H1 (cell line): ENCODE data around the gene CRYAB. TPM values are rescaled to one million over a fixed set of nuclear protein-coding genes. Genes with fewer than 3 reads are reported as not detected.

Experiments used
- CTCF ChIA-PET: fragments of 300-600 bp; sonication (Branson Sonifier 250); formaldehyde crosslinking; loops from one replicate; lab custom pipeline; 2021; ENCODE audit not compliant: partially characterized antibody; lab: Charles Lee
- POLR2A ChIA-PET: fragments of 300-600 bp; sonication (Branson Sonifier 250); formaldehyde crosslinking; loops from one replicate; lab custom pipeline; 2021; ENCODE audit warnings: inconsistent platforms; ENCODE audit not compliant: partially characterized antibody; lab: Charles Lee
- DNase-seq, 2 experiments: peaks; one replicate each; pipeline versions ENCODE4 v3.0.0 to v3.0.0-alpha.2; 2010 to 2022; ENCODE audit warnings: low spot score in 2 of 2, low read depth in 1 of 2, mixed read lengths in 1 of 2
- FAIRE-seq: peaks from 2 replicates; lab custom pipeline; 2011; peaks lifted over from hg19 to GRCh38; lab: Jason Lieb, UNC
- H2AFZ ChIP-seq: 2 replicates; pipeline ENCODE4 v1.8.1; 2012; ENCODE audit warnings: low read length, inconsistent platforms
- H2AK5ac ChIP-seq: 2 replicates; pipeline ENCODE4 v1.6.1; 2013; ENCODE audit warnings: low read depth, low read length
- H2BK120ac ChIP-seq: replicated peaks from 2 replicates; pipeline ENCODE3; 2013; ENCODE audit warnings: low read depth, low read length, inconsistent platforms
- H2BK12ac ChIP-seq: 2 replicates; pipeline ENCODE4 v1.6.1; 2013; ENCODE audit warnings: low read depth, low read length
- H2BK15ac ChIP-seq: 2 replicates; pipeline ENCODE4 v1.6.1; 2013; ENCODE audit warnings: low read length
- H2BK20ac ChIP-seq: 2 replicates; pipeline ENCODE4 v1.6.1; 2013; ENCODE audit warnings: low read length
- H2BK5ac ChIP-seq: 2 replicates; pipeline ENCODE4 v1.6.1; 2013; ENCODE audit warnings: low read depth, low read length
- H3K14ac ChIP-seq: 2 replicates; pipeline ENCODE4 v1.6.1; 2013; ENCODE audit warnings: inconsistent platforms; ENCODE audit not compliant: insufficient read length
- H3K18ac ChIP-seq: 2 replicates; pipeline ENCODE4 v1.6.1; 2013; ENCODE audit warnings: low read length; ENCODE audit errors: extremely low read depth
- H3K23ac ChIP-seq: 2 replicates; pipeline ENCODE4 v1.6.1; 2013; ENCODE audit warnings: inconsistent platforms; ENCODE audit not compliant: insufficient read length
- H3K23me2 ChIP-seq: 2 replicates; pipeline ENCODE4 v1.6.1; 2013; ENCODE audit warnings: low read depth, low read length
- H3K27ac ChIP-seq: 2 replicates; pipeline ENCODE4 v1.6.1; 2011; ENCODE audit warnings: low read depth, low read length, inconsistent platforms
- H3K27me3 ChIP-seq, 4 experiments: replicated peaks in 1 of 4; 1 replicate in 1 of 4; 2 replicates in 3 of 4; pipeline versions ENCODE4 v1.6.1 to v1.8.1; 2011 to 2013; ENCODE audit warnings: low read length in 3 of 4, mild to moderate bottlenecking in 3 of 4, inconsistent platforms in 2 of 4, mixed read lengths in 2 of 4, moderate library complexity in 1 of 4; ENCODE audit not compliant: control insufficient read depth in 3 of 4, insufficient read depth in 3 of 4; ENCODE audit errors: extremely low read depth in 1 of 4
- H3K36me3 ChIP-seq, 4 experiments: 2 replicates each; pipeline versions ENCODE4 v1.6.1 to v1.8.1; 2011 to 2013; ENCODE audit warnings: mild to moderate bottlenecking in 4 of 4, low read length in 3 of 4, moderate library complexity in 2 of 4, control low read depth in 1 of 4, inconsistent platforms in 1 of 4; ENCODE audit not compliant: insufficient read depth in 4 of 4, control insufficient read depth in 2 of 4
- H3K4ac ChIP-seq: replicated peaks from 2 replicates; pipeline ENCODE3; 2013; ENCODE audit warnings: low read length, low read depth, mixed read lengths, inconsistent platforms; ENCODE audit not compliant: insufficient read length
- H3K4me1 ChIP-seq, 4 experiments: replicated peaks in 1 of 4; 1 replicate in 1 of 4; 2 replicates in 3 of 4; pipeline versions ENCODE4 v1.6.1 to v1.8.1; 2011 to 2013; ENCODE audit warnings: low read length in 3 of 4, inconsistent platforms in 2 of 4, mixed read lengths in 1 of 4; ENCODE audit not compliant: insufficient read depth in 4 of 4, control insufficient read depth in 3 of 4
- H3K4me2 ChIP-seq, 2 experiments: 2 replicates each; pipeline versions ENCODE4 v1.6.1 to v1.8.1; 2011 to 2013; ENCODE audit warnings: low read depth in 2 of 2, low read length in 2 of 2, control low read depth in 1 of 2, inconsistent platforms in 1 of 2, mild to moderate bottlenecking in 1 of 2; ENCODE audit not compliant: insufficient read depth in 1 of 2
- H3K4me3 ChIP-seq, 4 experiments: fragments of 200-600, 300-600 bp in 1 of 4; sonication (generic), shearing (Covaris generic), sonication (Bioruptor Twin) in 1 of 4; 2 replicates each; pipeline versions ENCODE4 v1.5.1 to v1.8.1; 2011 to 2016; ENCODE audit warnings: low read length in 4 of 4, low read depth in 3 of 4, control low read depth in 2 of 4, inconsistent platforms in 2 of 4, mild to moderate bottlenecking in 2 of 4, mixed read lengths in 1 of 4, moderate library complexity in 1 of 4; ENCODE audit not compliant: insufficient read depth in 2 of 4; ENCODE audit errors: extremely low read depth in 1 of 4
- H3K56ac ChIP-seq: replicated peaks from 2 replicates; pipeline ENCODE3; 2013; ENCODE audit warnings: low read depth, mild to moderate bottlenecking, mixed read lengths, low read length, inconsistent platforms; ENCODE audit not compliant: insufficient read length
- H3K79me1 ChIP-seq: 2 replicates; pipeline ENCODE4 v1.6.1; 2013; ENCODE audit warnings: low read depth, low read length, control low read depth
- H3K79me2 ChIP-seq, 2 experiments: 2 replicates each; pipeline versions ENCODE4 v1.6.1 to v1.8.1; 2012 to 2013; ENCODE audit warnings: low read length in 2 of 2, mild to moderate bottlenecking in 2 of 2, inconsistent platforms in 1 of 2; ENCODE audit not compliant: insufficient read depth in 2 of 2, control insufficient read depth in 1 of 2
- H3K9ac ChIP-seq, 4 experiments: replicated peaks in 1 of 4; 1 replicate in 1 of 4; 2 replicates in 3 of 4; pipeline versions ENCODE4 v1.6.1 to v1.8.1; 2011 to 2013; ENCODE audit warnings: low read depth in 3 of 4, low read length in 3 of 4, control low read depth in 2 of 4, mild to moderate bottlenecking in 2 of 4, moderate library complexity in 2 of 4, inconsistent platforms in 1 of 4; ENCODE audit errors: extremely low read depth in 1 of 4
- H3K9me3 ChIP-seq, 2 experiments: 2 replicates each; pipeline versions ENCODE4 v1.6.1 to v1.8.1; 2012 to 2013; ENCODE audit warnings: mild to moderate bottlenecking in 2 of 2, moderate library complexity in 2 of 2, control low read depth in 1 of 2, inconsistent platforms in 1 of 2, low read depth in 1 of 2, low read length in 1 of 2, mixed read lengths in 1 of 2; ENCODE audit not compliant: insufficient read depth in 2 of 2
- H4K20me1 ChIP-seq, 2 experiments: replicated peaks in 1 of 2; 2 replicates each; pipeline versions ENCODE3 to v1.8.1; 2011 to 2013; ENCODE audit warnings: inconsistent platforms in 2 of 2, low read length in 2 of 2, mild to moderate bottlenecking in 1 of 2; ENCODE audit not compliant: insufficient read depth in 2 of 2, control insufficient read depth in 1 of 2
- H4K5ac ChIP-seq: 2 replicates; pipeline ENCODE4 v1.6.1; 2013; ENCODE audit warnings: low read length, low read depth, mixed read lengths, inconsistent platforms; ENCODE audit not compliant: insufficient read length
- H4K8ac ChIP-seq: 2 replicates; pipeline ENCODE4 v1.8.0; 2013; ENCODE audit warnings: mild to moderate bottlenecking, moderate library complexity, low read length, inconsistent platforms; ENCODE audit not compliant: insufficient read depth; ENCODE audit errors: extremely low read depth
- H4K91ac ChIP-seq: replicated peaks from 2 replicates; pipeline ENCODE3; 2013; ENCODE audit warnings: low read length, mixed read lengths, inconsistent platforms; ENCODE audit not compliant: insufficient read length
- NRF1 ChIP-seq: IDR thresholded peaks from 2 replicates; pipeline ENCODE4 v1.6.1; 2011; ENCODE audit warnings: mild to moderate bottlenecking, low read depth, low read length, improper control_type of control experiment
- YY1 ChIP-seq: IDR thresholded peaks from 2 replicates; pipeline ENCODE4 v1.6.1; 2011; ENCODE audit warnings: low read depth, mild to moderate bottlenecking, low read length
- WGBS, 2 experiments: shearing (Covaris generic) in 1 of 2; methylation state at CpG; one replicate each; pipeline versions ENCODE4 v1.1.6 to v1.1.7; 2013 to 2015; ENCODE audit warnings: low lambda C conversion rate in 2 of 2, mixed read lengths in 2 of 2, inconsistent platforms in 1 of 2, low coverage in 1 of 2, missing lambda C conversion rate in 1 of 2; ENCODE audit not compliant: insufficient replicate concordance in 2 of 2, insufficient coverage in 1 of 2, insufficient read length in 1 of 2; ENCODE audit errors: extremely low coverage in 1 of 2, missing lambda C conversion rate in 1 of 2; 5-methylcytosine and 5-hydroxymethylcytosine counted together
- polyA plus RNA-seq, 7 experiments: library from polyadenylated mRNA; depleted of rRNA in 3 of 7; stranded (reverse) in 5 of 7; unstranded in 2 of 7; fragments of >200 nt in 5 of 7; fragments of 200-250 nt in 2 of 7; gene quantifications; 1 replicate in 5 of 7; 2 replicates in 1 of 7; 4 replicates in 1 of 7; pipeline versions ENCODE4 v1.2.1 to v1.2.3, GENCODE V29; 2011 to 2013; ENCODE audit warnings: missing spikeins in 2 of 7, mixed read lengths in 2 of 7
- total RNA-seq: library from RNA; stranded (reverse); fragmentation: NEBNext Ultra II Directional; extraction: Animal tissue kit (Norgen Biotek cat#: 25700); gene quantifications from 2 replicates; pipeline ENCODE4 v1.2.1, GENCODE V29; 2021

The CRYAB gene
- total and polyA plus RNA-seq, 2 of the 8 experiments (the other 6 are each of a cell fraction or from before 2014, with no cell fraction given), result 1.9 to 2.0 TPM

DNA sequence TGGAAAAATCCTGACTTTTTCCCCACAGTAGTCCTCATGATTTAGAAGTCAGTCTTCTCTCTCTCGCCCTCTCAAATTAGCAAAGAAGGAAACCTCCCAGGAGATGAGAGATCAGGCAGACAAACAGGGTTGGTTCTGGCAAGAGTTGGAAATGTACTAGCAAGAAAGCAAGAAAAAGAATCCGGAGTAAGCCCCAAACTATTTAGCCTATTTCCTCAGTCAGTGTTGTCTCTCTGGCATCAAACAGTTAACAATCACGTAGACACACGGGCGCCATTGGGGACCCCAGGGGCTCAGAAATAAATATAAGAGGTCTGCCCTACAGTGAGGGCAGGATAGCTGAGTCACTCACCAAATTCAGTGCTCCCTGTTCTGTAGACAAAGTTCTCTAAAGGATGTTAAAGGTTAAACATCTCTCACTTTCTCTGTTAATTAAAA is 11.8 kb upstream of the CRYAB start:
- Histone ChIP-seq H3K23me2 (peaks cover 3% of the 10 kb centered on the region; the same call in 1 of the 2 replicates), H3K27ac (no peak overlapping the region), H3K4me1 (peaks cover 0 to 14% (median 6%) of the 10 kb centered on the region in 4 experiments; a peak in 6 of 7 replicates), H2AK5ac (no peak overlapping the region), H4K8ac (no peak overlapping the region), H3K79me1 (no peaks in the 10 kb centered on the region), H2BK15ac (no peak overlapping the region), H3K36me3 (no peaks in the 10 kb centered on the region), H2BK20ac (no peak overlapping the region), H3K9me3 (no peaks in the 10 kb centered on the region), H3K4me2 (0 out of 4 replicates have a peak overlapping the region, but pooled peaks of 1 of the 2 experiments have one; percentile 12), H3K23ac (no peak overlapping the region), H3K27me3 (no peaks in the 10 kb centered on the region; a peak in 1 of 7 replicates), H2BK12ac (no peak overlapping the region), H2AFZ (no peak overlapping the region), H4K91ac (no peak overlapping the region), H4K20me1 (no peaks in the 10 kb centered on the region), H3K14ac (no peak overlapping the region), H3K18ac (no peak overlapping the region), H3K9ac (no peak overlapping the region), H3K4me3 (no peak overlapping the region), H3K56ac (no peak overlapping the region), H2BK120ac (no peak overlapping the region), H4K5ac (no peak overlapping the region), H3K4ac (no peak overlapping the region), H3K79me2 (no peaks in the 10 kb centered on the region), H2BK5ac (no peak overlapping the region)
- TF ChIP-seq NRF1, result no peak
- TF ChIP-seq YY1, result 0 out of 2 replicates have a peak, but pooled peaks have one; percentile 17
- FAIRE-seq, result no peak
- DNase-seq, result no peak
- POLR2A ChIA-PET, result interaction anchor here (1.5 kb wide), 1 partner anchor 43 kb away, joined by 3 read pairs; no protein-coding TSS in a partner anchor
- 67% methylated on average over 5 of the region's 5 CpGs; no CpG with 5 or more reads in 1 of the 2 experiments for WGBS, 2 experiments
- CTCF ChIA-PET, result interaction anchor here (1.4 to 25.5 kb wide), 3 partner anchors 9 to 57 kb away, joined by 3 to 565 read pairs (median 4); no protein-coding TSS in a partner anchor
